Measurements from ENCODE around the gene HPGD. TPM values are rescaled to one million over a fixed set of nuclear protein-coding genes. Genes with fewer than 3 reads are reported as not detected.
A peak's percentile ranks its signal among the peaks of the same experiment; 100 is the strongest.

Gene HPGD
- total RNA-seq, 1 donor from 2014 or later = 4.2 TPM

GRCh38 chr4:174549721-174550120 lies 27.4 kb upstream of the HPGD start:
- no peak overlapping the region for H3K4me3 ChIP-seq (ENCODE audit: low read depth, low read length)
- DNase-seq (ENCODE audit: low read depth) = no peak
- no peaks in the 10 kb centered on the region for H3K36me3 ChIP-seq (ENCODE audit: control insufficient read depth, insufficient read depth, low read length)
- H3K27me3 ChIP-seq (ENCODE audit: control insufficient read depth, insufficient read depth, low read length) = no peaks in the 10 kb centered on the region
- TF ChIP-seq CTCF (IDR thresholded peaks at IDR 0.05; ENCODE audit: insufficient read depth, low read length, severe bottlenecking) = no peak
- no peak for FAIRE-seq

GRCh38 chr4:174545268-174545667 lies 23.0 kb upstream of the HPGD start:
- Histone ChIP-seq H3K4me3 (ENCODE audit: low read depth, low read length) (no peak overlapping the region), H3K36me3 (ENCODE audit: control insufficient read depth, insufficient read depth, low read length) (no peaks in the 10 kb centered on the region), H3K27me3 (ENCODE audit: control insufficient read depth, insufficient read depth, low read length) (no peaks in the 10 kb centered on the region)
- DNase-seq (ENCODE audit: low read depth) (no peak), FAIRE-seq (no peak)
- TF ChIP-seq CTCF (IDR thresholded peaks at IDR 0.05; ENCODE audit: insufficient read depth, low read length, severe bottlenecking) = no peak

GRCh38 chr4:174544496-174544895 lies 22.2 kb upstream of the HPGD start:
- Histone ChIP-seq H3K27me3 (ENCODE audit: control insufficient read depth, insufficient read depth, low read length) (no peaks in the 10 kb centered on the region), H3K36me3 (ENCODE audit: control insufficient read depth, insufficient read depth, low read length) (no peaks in the 10 kb centered on the region), H3K4me3 (ENCODE audit: low read depth, low read length) (no peak overlapping the region)
- DNase-seq (ENCODE audit: low read depth) (no peak), FAIRE-seq (no peak)
- no peak for TF ChIP-seq CTCF (IDR thresholded peaks at IDR 0.05; ENCODE audit: insufficient read depth, low read length, severe bottlenecking)

- Histone ChIP-seq H3K27me3 (ENCODE audit: control insufficient read depth, insufficient read depth, low read length) (no peaks in the 10 kb centered on the region), H3K4me3 (ENCODE audit: low read depth, low read length) (no peak overlapping the region), H3K36me3 (ENCODE audit: control insufficient read depth, insufficient read depth, low read length) (no peaks in the 10 kb centered on the region)
- no peak for FAIRE-seq
- DNase-seq (ENCODE audit: low read depth) = no peak
- TF ChIP-seq CTCF (IDR thresholded peaks at IDR 0.05; ENCODE audit: insufficient read depth, low read length, severe bottlenecking) = no peak
Observed at GRCh38 chr4:174540175-174540574, 17.9 kb upstream of the HPGD start.

- TF ChIP-seq CTCF (IDR thresholded peaks at IDR 0.05; ENCODE audit: insufficient read depth, low read length, severe bottlenecking) = no peak
- Histone ChIP-seq H3K27me3 (ENCODE audit: control insufficient read depth, insufficient read depth, low read length) (no peaks in the 10 kb centered on the region), H3K4me3 (ENCODE audit: low read depth, low read length) (no peak overlapping the region), H3K36me3 (ENCODE audit: control insufficient read depth, insufficient read depth, low read length) (no peaks in the 10 kb centered on the region)
- FAIRE-seq (no peak), DNase-seq (ENCODE audit: low read depth) (no peak)
Observed at GRCh38 chr4:174539571-174539970, 17.3 kb upstream of the HPGD start.

GRCh38 chr4:174538876-174539250 lies 16.6 kb upstream of the HPGD start:
- TF ChIP-seq CTCF (IDR thresholded peaks at IDR 0.05; ENCODE audit: insufficient read depth, low read length, severe bottlenecking) = no peak
- Histone ChIP-seq H3K4me3 (ENCODE audit: low read depth, low read length) (no peak overlapping the region), H3K36me3 (ENCODE audit: control insufficient read depth, insufficient read depth, low read length) (no peaks in the 10 kb centered on the region), H3K27me3 (ENCODE audit: control insufficient read depth, insufficient read depth, low read length) (no peaks in the 10 kb centered on the region)
- FAIRE-seq (peak; percentile 18), DNase-seq (ENCODE audit: low read depth) (peak; percentile 95)
